Neural progenitor cell (in vitro differentiated cells): ENCODE measurements around the gene CDC37L1. TPM values are rescaled to one million over a fixed set of nuclear protein-coding genes. Genes with fewer than 3 reads are reported as not detected.

Experiments
- DNase-seq: peaks from one replicate; pipeline ENCODE4 v3.0.0-alpha.2; 2016; ENCODE audit warnings: low spot score
- H2AFZ ChIP-seq: fragments of 200-600 bp; sonication (generic); replicated peaks from 2 replicates; pipeline ENCODE4 v1.6.1; 2016; ENCODE audit warnings: antibody characterized with exemption
- H3F3A ChIP-seq: fragments of 200-600 bp; sonication (generic); 2 replicates; pipeline ENCODE4 v1.6.1; 2016; ENCODE audit warnings: antibody characterized with exemption, low read depth
- H3K27ac ChIP-seq: fragments of 200-600 bp; sonication (generic); 2 replicates; pipeline ENCODE4 v1.5.1; 2016; ENCODE audit warnings: mild to moderate bottlenecking
- H3K27me3 ChIP-seq: fragments of 200-600 bp; sonication (generic); 2 replicates; pipeline ENCODE4 v1.6.1; 2016; ENCODE audit warnings: mild to moderate bottlenecking, moderate library complexity
- H3K36me3 ChIP-seq: fragments of 200-600 bp; sonication (generic); 2 replicates; pipeline ENCODE4 v1.5.1; 2016
- H3K4me1 ChIP-seq: fragments of 200-600 bp; sonication (generic); 2 replicates; pipeline ENCODE4 v1.6.1; 2016; ENCODE audit warnings: mixed run types
- H3K4me2 ChIP-seq: fragments of 200-600 bp; sonication (generic); 2 replicates; pipeline ENCODE4 v1.6.1; 2016
- H3K4me3 ChIP-seq: fragments of 200-600 bp; sonication (generic); 2 replicates; pipeline ENCODE4 v1.5.1; 2016
- H3K79me2 ChIP-seq: fragments of 200-600 bp; sonication (generic); 2 replicates; pipeline ENCODE4 v1.6.1; 2016; ENCODE audit warnings: low read depth
- H3K9ac ChIP-seq: fragments of 200-600 bp; sonication (generic); 2 replicates; pipeline ENCODE4 v1.6.1; 2016
- H3K9me3 ChIP-seq: fragments of 200-600 bp; sonication (generic); 2 replicates; pipeline ENCODE4 v1.5.1; 2016; ENCODE audit warnings: low read depth
- H4K20me1 ChIP-seq: fragments of 200-600 bp; sonication (generic); 2 replicates; pipeline ENCODE4 v1.6.1; 2016; ENCODE audit warnings: low read depth
- H3K27ac Mint-ChIP-seq: 3 replicates; pipeline ENCODE4 v1.8.0; 2021; ENCODE audit warnings: mixed read lengths
- H3K27me3 Mint-ChIP-seq: 2 replicates; pipeline ENCODE4 v1.8.0; 2022; ENCODE audit warnings: low read depth, mild to moderate bottlenecking, inconsistent platforms, moderate library complexity, mixed read lengths; ENCODE audit not compliant: insufficient read depth
- H3K36me3 Mint-ChIP-seq: 3 replicates; pipeline ENCODE4 v1.8.0; 2021; ENCODE audit warnings: mixed read lengths
- H3K4me1 Mint-ChIP-seq: 3 replicates; pipeline ENCODE4 v1.8.0; 2021; ENCODE audit warnings: mixed read lengths
- H3K4me3 Mint-ChIP-seq: 3 replicates; pipeline ENCODE4 v1.8.0; 2021; ENCODE audit warnings: mild to moderate bottlenecking, moderate library complexity, mixed read lengths
- H3K9me3 Mint-ChIP-seq: 3 replicates; pipeline ENCODE4 v1.8.0; 2020; ENCODE audit warnings: mixed read lengths
- CTCF ChIP-seq: fragments of 200-600 bp; sonication (generic); IDR thresholded peaks from 2 replicates; pipeline ENCODE4 v1.5.1; 2017; ENCODE audit warnings: antibody characterized with exemption, mild to moderate bottlenecking
- EZH2 ChIP-seq: fragments of 200-600 bp; sonication (generic); IDR thresholded peaks from 2 replicates; pipeline ENCODE4 v1.6.1; 2017; ENCODE audit warnings: antibody characterized with exemption, mild to moderate bottlenecking, moderate library complexity
- EZH2phosphoT487 ChIP-seq: fragments of 200-600 bp; sonication (generic); IDR thresholded peaks from 2 replicates; pipeline ENCODE4 v1.6.1; 2017; ENCODE audit warnings: antibody characterized with exemption
- total RNA-seq: library from RNA; depleted of rRNA; stranded (reverse); fragments of >200 nt; gene quantifications from 2 replicates; pipeline ENCODE4 v1.2.3, GENCODE V29; 2015; ENCODE audit warnings: low replicate concordance

CDC37L1 gene
- 24.3 and 32.1 TPM in 2 replicates for total RNA-seq

GRCh38 chr9:4679268-4680172, at the start of gene CDC37L1:
Gene CDC37L1 (plus strand): TSS chr9:4679569. CDS start chr9:4679768, 199 bp downstream.
- Mint-ChIP-seq H3K4me1 (no peaks in the 10 kb centered on the region), H3K4me3 (no peak within 1 kb of the TSS), H3K27me3 (no peaks in the 10 kb centered on the region), H3K27ac (no peak within 1 kb of the TSS), H3K36me3 (no peaks in the 10 kb centered on the region), H3K9me3 (no peaks in the 10 kb centered on the region)
- peak within 1 kb of the TSS; percentile 80 for H3K4me3 ChIP-seq
- H4K20me1 ChIP-seq, result peaks cover 7% of the 10 kb centered on the region
- peak; percentile 63 for TF ChIP-seq EZH2
- TF ChIP-seq CTCF, result peak; percentile 65
- peak; percentile 45 for TF ChIP-seq EZH2phosphoT487
- H3K79me2 ChIP-seq, result peaks cover 42% of the 10 kb centered on the region
- peak within 1 kb of the TSS; percentile 87 for H2AFZ ChIP-seq
- no peaks in the 10 kb centered on the region for H3K9me3 ChIP-seq
- H3K27me3 ChIP-seq, result no peaks in the 10 kb centered on the region
- peaks cover 7% of the 10 kb centered on the region for H3K4me1 ChIP-seq
- H3K4me2 ChIP-seq, result peak within 1 kb of the TSS; percentile 94
- H3K9ac ChIP-seq, result peak within 1 kb of the TSS; percentile 76
- peak within 1 kb of the TSS; percentile 91 for H3K27ac ChIP-seq
- H3F3A ChIP-seq, result peaks cover 19% of the 10 kb centered on the region
- no peaks in the 10 kb centered on the region for H3K36me3 ChIP-seq
- DNase-seq, result peak; percentile 97

DNA sequence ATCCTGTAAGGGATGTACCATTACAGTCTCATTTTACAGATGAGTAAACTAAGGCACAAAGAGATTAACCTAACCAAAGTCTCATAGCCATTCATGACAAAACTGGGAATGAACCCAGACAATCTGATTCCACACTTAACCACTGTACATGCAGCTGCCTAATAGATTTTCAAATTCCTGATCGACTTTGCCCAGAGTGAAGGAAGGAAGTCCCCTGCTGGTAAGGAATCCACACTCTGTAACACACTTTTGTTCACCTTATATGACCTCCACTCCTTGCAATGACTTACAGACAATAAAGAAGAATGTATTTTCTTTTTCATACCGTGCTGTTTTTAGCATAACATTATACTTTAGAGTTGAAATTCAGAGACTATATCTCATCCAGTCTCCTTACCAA, 48.5 kb upstream of the CDC37L1 start:
- H3K4me2 ChIP-seq, result no peak overlapping the region
- peak; percentile 43 for DNase-seq
- Mint-ChIP-seq H3K27me3 (peaks cover 2% of the 10 kb centered on the region), H3K4me1 (peaks cover 12% of the 10 kb centered on the region), H3K36me3 (no peaks in the 10 kb centered on the region), H3K4me3 (no peak overlapping the region), H3K9me3 (no peaks in the 10 kb centered on the region), H3K27ac (no peak overlapping the region)
- H3K79me2 ChIP-seq, result no peaks in the 10 kb centered on the region
- H3F3A ChIP-seq, result no peaks in the 10 kb centered on the region
- H3K27me3 ChIP-seq, result no peaks in the 10 kb centered on the region
- H3K27ac ChIP-seq, result no peak overlapping the region
- H3K4me3 ChIP-seq, result no peak overlapping the region
- no peaks in the 10 kb centered on the region for H3K36me3 ChIP-seq
- TF ChIP-seq EZH2phosphoT487 (no peak), EZH2 (no peak), CTCF (no peak)
- no peaks in the 10 kb centered on the region for H4K20me1 ChIP-seq
- H3K9me3 ChIP-seq, result no peaks in the 10 kb centered on the region
- H3K4me1 ChIP-seq, result no peaks in the 10 kb centered on the region
- no peak overlapping the region for H3K9ac ChIP-seq
- no peak overlapping the region for H2AFZ ChIP-seq

DNA sequence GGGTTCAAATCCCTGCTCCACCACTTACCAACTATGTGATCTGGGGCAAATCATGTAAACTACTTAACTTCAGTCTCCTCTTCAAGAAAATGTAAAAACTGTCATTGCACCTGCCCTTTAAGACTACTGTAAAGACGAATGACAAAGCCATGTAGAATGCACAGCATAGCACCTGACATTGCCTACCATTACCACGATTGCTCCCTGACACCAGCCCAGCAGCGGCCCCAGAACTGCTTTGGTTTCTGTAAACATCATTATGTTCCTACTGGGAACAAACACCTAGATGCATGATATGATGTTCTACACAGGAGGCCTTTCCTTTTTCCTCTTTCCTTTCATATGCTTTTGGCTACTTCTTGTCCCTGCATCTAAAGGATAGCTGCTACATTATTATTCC, 40.4 kb upstream of the CDC37L1 start:
- no peak overlapping the region for H2AFZ ChIP-seq
- no peak overlapping the region for H3K4me2 ChIP-seq
- no peaks in the 10 kb centered on the region for H3K9me3 ChIP-seq
- Mint-ChIP-seq H3K4me3 (no peak overlapping the region), H3K27me3 (peaks cover 5% of the 10 kb centered on the region), H3K27ac (no peak overlapping the region), H3K4me1 (peaks cover 8% of the 10 kb centered on the region), H3K9me3 (no peaks in the 10 kb centered on the region), H3K36me3 (no peaks in the 10 kb centered on the region)
- no peaks in the 10 kb centered on the region for H3K27me3 ChIP-seq
- H3K4me3 ChIP-seq, result no peak overlapping the region
- H4K20me1 ChIP-seq, result no peaks in the 10 kb centered on the region
- no peak overlapping the region for H3K27ac ChIP-seq
- no peaks in the 10 kb centered on the region for H3K36me3 ChIP-seq
- DNase-seq, result no peak
- H3K4me1 ChIP-seq, result no peaks in the 10 kb centered on the region
- TF ChIP-seq EZH2phosphoT487, result no peak
- TF ChIP-seq EZH2, result no peak
- TF ChIP-seq CTCF, result no peak
- H3K79me2 ChIP-seq, result no peaks in the 10 kb centered on the region
- no peaks in the 10 kb centered on the region for H3F3A ChIP-seq
- no peak overlapping the region for H3K9ac ChIP-seq
